HFF-Myc (cell line): ENCODE results near the gene HS1BP3.

Experiments used
- DNase-seq: peaks from one replicate; pipeline ENCODE4 v3.0.0-alpha.2; 2011; ENCODE audit warnings: low read depth; ENCODE audit errors: extremely low read depth
- H3K4me3 ChIP-seq: replicated peaks from 2 replicates; pipeline ENCODE4 v1.5.1; 2011; ENCODE audit warnings: low read depth, mild to moderate bottlenecking, control low read depth, low read length
- TF ChIP-seq, protein P1 (sequence below): IDR thresholded peaks from 2 replicates; pipeline ENCODE4 v1.5.1; 2012; ENCODE audit warnings: mild to moderate bottlenecking, low read depth, low read length, control low read depth; ENCODE audit errors: missing control alignments

HS1BP3 gene

DNA sequence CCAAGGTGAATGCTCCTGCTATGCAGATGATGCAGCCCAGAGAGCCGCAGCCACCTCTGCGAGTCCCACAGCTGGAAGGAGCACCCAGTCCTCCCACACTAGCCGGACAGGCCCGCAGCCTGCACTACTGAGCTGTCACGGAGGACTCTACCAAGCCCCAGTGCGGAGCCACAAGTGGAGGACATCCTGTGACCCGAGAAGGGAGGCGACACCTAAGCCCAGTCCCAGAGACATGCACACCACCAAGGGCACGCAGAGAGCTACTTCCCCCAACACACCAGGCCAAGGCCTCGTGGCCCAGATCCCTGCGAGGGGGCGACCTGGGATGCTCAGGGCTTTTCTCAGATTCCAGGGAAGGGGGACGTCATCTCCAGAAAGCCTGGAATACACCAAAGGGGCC is 12.9 kb downstream of the HS1BP3 start:
- TF ChIP-seq, protein P1, sequence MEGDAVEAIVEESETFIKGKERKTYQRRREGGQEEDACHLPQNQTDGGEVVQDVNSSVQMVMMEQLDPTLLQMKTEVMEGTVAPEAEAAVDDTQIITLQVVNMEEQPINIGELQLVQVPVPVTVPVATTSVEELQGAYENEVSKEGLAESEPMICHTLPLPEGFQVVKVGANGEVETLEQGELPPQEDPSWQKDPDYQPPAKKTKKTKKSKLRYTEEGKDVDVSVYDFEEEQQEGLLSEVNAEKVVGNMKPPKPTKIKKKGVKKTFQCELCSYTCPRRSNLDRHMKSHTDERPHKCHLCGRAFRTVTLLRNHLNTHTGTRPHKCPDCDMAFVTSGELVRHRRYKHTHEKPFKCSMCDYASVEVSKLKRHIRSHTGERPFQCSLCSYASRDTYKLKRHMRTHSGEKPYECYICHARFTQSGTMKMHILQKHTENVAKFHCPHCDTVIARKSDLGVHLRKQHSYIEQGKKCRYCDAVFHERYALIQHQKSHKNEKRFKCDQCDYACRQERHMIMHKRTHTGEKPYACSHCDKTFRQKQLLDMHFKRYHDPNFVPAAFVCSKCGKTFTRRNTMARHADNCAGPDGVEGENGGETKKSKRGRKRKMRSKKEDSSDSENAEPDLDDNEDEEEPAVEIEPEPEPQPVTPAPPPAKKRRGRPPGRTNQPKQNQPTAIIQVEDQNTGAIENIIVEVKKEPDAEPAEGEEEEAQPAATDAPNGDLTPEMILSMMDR, result no peak
- no peak for DNase-seq

DNA sequence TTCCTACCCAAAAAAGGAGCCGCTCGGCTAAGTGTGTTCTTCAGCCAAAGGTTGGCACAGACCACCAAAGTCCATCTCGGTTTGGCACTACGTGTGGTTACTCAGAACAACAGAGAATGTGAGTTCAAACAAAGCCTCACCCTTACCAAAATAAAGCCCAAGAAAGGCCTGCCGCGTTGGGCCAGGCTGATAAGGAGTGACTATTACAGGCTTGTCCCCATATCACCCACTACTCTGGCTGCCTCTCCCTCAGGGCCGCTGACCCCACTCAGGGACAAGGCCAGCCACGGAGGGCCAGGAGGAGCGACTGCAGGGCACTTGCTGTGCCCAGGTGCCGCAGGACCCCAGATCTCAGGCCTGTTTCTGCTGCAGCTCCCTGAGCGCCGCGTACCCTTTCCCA is 13.8 kb downstream of the HS1BP3 start:
- TF ChIP-seq, protein P1, result no peak
- H3K4me3 ChIP-seq, result no peak overlapping the region
- no peak for DNase-seq

More for the DNA sequence above, 12.9 kb downstream of the HS1BP3 start:
- no peak overlapping the region for H3K4me3 ChIP-seq

DNA sequence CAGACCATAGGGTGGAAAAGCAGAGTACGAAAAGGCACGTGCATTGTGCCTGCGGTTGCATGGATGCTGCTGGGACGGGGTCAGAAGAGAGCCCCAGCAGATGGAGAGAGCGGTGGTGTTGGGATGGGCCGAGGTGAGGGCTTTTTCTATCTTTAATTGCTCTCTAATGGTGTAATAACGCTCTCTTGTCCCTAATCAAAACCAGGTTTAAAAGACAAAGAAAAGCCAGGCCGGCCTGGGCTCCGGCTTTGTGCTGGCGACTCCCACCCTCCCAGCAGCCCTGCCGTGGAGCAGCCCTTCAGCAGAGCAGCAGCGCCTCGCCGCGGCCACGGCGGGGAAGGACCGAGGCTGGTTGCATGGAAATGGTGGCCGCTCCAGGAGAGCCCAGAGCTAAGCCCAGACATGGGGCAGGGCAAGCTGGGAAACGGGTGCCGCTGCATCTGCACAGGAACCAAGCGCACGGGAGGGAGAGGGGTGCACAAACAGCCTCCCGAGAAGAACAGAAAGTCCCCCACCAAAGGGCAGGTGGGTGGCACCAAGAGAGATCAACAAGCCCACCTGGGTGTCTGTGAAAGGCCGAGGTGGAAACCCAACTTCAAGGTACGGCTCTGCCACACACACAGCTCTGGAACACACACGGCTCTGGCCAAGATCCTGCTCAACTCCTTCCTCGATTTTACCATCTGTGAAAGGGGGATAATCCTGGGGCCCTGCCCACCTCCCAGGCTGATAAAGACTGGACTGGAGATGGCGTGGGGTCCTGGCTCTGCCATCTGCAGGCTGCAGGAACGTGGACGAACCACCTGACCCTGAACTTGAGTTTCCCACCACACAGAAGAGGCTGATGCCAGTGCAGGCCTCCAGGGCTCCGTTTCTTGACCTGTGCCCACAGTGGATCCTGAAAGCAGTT is 15.0 kb downstream of the HS1BP3 start:
- TF ChIP-seq, protein P1, result peak; percentile 96
- DNase-seq, result no peak
- H3K4me3 ChIP-seq, result no peak overlapping the region

DNA sequence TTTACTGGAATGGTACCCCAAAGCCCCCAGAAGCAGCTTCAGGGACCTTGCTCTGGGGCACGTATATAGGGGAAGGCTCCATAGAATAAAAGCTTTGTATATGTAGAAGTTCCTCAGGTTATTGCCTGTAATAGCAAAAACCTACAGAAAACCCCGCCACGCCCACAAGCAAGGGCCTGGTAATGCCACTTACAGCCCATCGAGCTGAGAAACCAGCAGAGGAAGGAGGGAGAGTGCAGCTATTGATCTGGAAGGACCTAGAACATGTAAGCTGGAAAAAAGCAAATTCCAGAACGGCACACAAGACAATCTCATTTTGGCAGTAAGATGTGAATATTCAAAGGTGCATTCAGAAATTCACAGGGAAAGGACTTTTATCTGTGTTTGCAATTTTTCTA is 15.8 kb downstream of the HS1BP3 start:
- H3K4me3 ChIP-seq, result no peak overlapping the region
- DNase-seq, result no peak
- TF ChIP-seq, protein P1, result no peak

DNA sequence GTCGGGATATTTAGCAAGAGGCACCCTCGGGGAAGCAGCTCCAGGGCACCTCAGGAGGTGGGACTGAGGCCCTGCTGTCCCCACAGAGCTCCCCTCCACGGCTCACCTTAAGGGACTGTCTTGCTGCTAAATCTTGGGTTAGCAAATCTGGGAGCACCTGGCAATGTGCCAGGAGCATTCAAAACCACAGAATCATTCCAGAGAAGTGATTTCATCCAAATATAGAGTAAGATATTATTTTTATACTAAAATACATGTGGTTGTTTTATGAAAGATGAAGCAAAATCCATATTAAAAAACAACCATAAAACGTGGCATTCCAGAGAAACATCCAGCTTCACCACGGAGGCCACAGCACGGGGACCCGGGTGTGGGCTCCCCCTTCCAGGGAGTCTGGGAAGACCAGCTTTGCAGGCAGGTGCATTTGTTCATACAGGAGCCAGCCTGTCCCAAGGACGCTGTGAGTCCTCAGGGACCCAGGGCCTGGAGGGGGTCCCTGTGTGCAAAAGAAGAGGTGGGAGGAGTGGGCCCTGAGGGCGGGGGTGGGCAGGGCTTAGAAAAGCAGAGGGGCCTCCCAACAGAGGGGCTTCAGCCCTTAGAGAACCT is 16.3 kb downstream of the HS1BP3 start:
- DNase-seq, result no peak

DNA sequence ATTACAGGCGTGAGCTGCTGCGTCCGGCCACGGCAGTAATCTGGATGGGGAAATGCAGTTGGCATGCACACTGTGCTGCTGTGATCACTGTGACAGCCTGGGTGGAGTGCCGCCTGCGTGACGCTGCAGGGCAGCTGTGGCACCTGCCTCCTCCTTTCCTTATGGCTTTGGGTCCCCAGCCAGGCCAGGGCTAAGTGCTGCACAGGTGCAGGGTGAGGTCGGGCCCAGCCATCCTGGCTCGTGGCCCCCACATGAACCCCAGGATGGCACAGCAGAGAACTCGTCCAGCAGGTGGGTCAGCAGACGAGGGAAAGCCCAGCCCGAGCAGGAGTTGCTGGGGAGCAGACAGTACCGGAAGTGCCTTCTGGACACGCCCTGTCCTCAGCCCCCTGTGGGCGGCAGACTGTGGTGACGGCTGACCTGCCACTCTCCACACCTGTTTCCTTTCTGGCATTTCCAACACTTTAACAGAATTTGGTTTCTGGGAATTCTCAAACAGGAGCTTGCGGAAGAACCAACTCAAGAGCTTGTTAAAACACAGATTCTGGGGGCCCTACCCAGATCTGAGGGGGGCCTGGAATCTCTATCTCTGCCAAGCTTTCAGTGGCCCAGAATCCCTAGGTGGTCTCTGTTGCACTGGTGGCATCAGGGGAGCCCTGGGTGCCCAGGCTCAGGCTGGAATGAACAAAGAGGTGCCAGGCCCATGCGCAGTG is 16.9 kb downstream of the HS1BP3 start:
- H3K4me3 ChIP-seq, result no peak overlapping the region
- no peak for DNase-seq
- TF ChIP-seq, protein P1, result no peak

More for the DNA sequence above, 16.3 kb downstream of the HS1BP3 start:
- TF ChIP-seq, protein P1, result no peak
- no peak overlapping the region for H3K4me3 ChIP-seq
